HG03139 (cell line): Measurements from ENCODE around the gene CAMK1G.
A peak's percentile ranks its signal among the peaks of the same experiment; 100 is the strongest.

Experiments
- ATAC-seq: cut with Tn5 transposase; IDR thresholded peaks from one replicate; pipeline ENCODE4 v1.9.1; 2021; ENCODE audit not compliant: unreplicated experiment

The CAMK1G gene

GRCh38 chr1:209597499-209597898 is 14.0 kb downstream of the CAMK1G start:
- ATAC-seq, result no peak

- ATAC-seq, result no peak
Measured at GRCh38 chr1:209598227-209598626, 14.7 kb downstream of the CAMK1G start.

- ATAC-seq, result no peak
Measured at GRCh38 chr1:209600541-209600940, 17.0 kb downstream of the CAMK1G start.

GRCh38 chr1:209601809-209602657 is 18.5 kb downstream of the CAMK1G start:
- no peak for ATAC-seq

- no peak for ATAC-seq
Measured at GRCh38 chr1:209603877-209604276, 20.4 kb downstream of the CAMK1G start.

- peak; percentile 53 for ATAC-seq
Measured at GRCh38 chr1:209607102-209607794, 23.7 kb downstream of the CAMK1G start.

GRCh38 chr1:209607795-209608178 is 24.3 kb downstream of the CAMK1G start:
- ATAC-seq, result no peak

- no peak for ATAC-seq
Measured at GRCh38 chr1:209609041-209609790, 25.7 kb downstream of the CAMK1G start.

GRCh38 chr1:209609791-209610630 is 26.5 kb downstream of the CAMK1G start:
- ATAC-seq, result no peak

GRCh38 chr1:209610631-209610905 is 27.1 kb downstream of the CAMK1G start:
- no peak for ATAC-seq

- no peak for ATAC-seq
Measured at GRCh38 chr1:209611771-209612570, 28.5 kb downstream of the CAMK1G start.

- no peak for ATAC-seq
Measured at GRCh38 chr1:209612646-209613399, 29.3 kb downstream of the CAMK1G start.

GRCh38 chr1:209613400-209614150 is 30.1 kb downstream of the CAMK1G start:
- no peak for ATAC-seq

- ATAC-seq, result no peak
Measured at GRCh38 chr1:209614151-209614420, 30.6 kb downstream of the CAMK1G start.

GRCh38 chr1:209614906-209615305 is 31.4 kb downstream of the CAMK1G start:
- no peak for ATAC-seq

- ATAC-seq, result no peak
Measured at GRCh38 chr1:209616366-209617046, 33.0 kb downstream of the CAMK1G start.

- no peak for ATAC-seq
Measured at GRCh38 chr1:209617047-209617673, 33.6 kb downstream of the CAMK1G start.

- ATAC-seq, result no peak
Measured at GRCh38 chr1:209617755-209618154, 34.2 kb downstream of the CAMK1G start.
